Epithelial cell of esophagus (primary cell): ENCODE measurements around the gene NUP210.

ENCODE experiments used
- DNase-seq: peaks from one replicate; pipeline ENCODE4 v3.0.0; 2010; ENCODE audit warnings: low read depth
- H3K4me3 ChIP-seq: 2 replicates; pipeline ENCODE4 v1.5.1; 2011; ENCODE audit warnings: mild to moderate bottlenecking, low read length, control low read depth
- TF ChIP-seq, protein P1 (sequence below): IDR thresholded peaks from 2 replicates; pipeline ENCODE4 v1.5.1; 2011; ENCODE audit warnings: low read depth, mild to moderate bottlenecking, low read length, control low read depth, inconsistent platforms; ENCODE audit not compliant: insufficient read depth; ENCODE audit errors: missing control alignments

NUP210 gene

DNA sequence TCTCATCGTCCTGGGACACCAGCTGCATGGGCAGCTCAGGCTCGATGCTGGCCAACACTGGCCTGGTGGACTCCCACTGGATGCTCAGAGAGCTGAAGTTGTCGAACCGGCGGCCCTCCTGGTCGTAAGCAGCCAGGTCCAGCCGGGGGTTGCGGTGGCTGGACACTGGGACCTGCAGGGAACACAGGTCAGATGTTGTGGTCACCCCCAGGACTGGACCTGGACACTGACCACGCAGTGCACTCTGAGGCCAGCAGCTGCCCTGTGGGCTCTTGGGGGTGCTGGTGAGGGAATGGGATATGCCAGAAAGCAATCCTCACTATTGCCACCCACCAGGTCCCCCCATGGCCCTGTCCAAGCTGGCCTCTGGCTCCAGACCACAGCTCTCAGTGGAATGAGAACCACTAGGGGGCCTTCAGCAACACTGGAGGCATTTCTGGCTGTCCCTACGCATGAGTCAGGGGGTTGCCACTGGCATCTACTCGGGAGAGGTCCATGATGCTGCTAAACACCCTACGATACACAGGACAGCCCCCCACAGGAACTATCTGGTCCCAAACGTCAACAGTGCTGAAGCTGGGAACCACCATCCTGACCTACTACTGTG is 66.1 kb downstream of the NUP210 start:
- no peak for DNase-seq
- H3K4me3 ChIP-seq, result no peak overlapping the region
- TF ChIP-seq, protein P1, sequence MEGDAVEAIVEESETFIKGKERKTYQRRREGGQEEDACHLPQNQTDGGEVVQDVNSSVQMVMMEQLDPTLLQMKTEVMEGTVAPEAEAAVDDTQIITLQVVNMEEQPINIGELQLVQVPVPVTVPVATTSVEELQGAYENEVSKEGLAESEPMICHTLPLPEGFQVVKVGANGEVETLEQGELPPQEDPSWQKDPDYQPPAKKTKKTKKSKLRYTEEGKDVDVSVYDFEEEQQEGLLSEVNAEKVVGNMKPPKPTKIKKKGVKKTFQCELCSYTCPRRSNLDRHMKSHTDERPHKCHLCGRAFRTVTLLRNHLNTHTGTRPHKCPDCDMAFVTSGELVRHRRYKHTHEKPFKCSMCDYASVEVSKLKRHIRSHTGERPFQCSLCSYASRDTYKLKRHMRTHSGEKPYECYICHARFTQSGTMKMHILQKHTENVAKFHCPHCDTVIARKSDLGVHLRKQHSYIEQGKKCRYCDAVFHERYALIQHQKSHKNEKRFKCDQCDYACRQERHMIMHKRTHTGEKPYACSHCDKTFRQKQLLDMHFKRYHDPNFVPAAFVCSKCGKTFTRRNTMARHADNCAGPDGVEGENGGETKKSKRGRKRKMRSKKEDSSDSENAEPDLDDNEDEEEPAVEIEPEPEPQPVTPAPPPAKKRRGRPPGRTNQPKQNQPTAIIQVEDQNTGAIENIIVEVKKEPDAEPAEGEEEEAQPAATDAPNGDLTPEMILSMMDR, result no peak

DNA sequence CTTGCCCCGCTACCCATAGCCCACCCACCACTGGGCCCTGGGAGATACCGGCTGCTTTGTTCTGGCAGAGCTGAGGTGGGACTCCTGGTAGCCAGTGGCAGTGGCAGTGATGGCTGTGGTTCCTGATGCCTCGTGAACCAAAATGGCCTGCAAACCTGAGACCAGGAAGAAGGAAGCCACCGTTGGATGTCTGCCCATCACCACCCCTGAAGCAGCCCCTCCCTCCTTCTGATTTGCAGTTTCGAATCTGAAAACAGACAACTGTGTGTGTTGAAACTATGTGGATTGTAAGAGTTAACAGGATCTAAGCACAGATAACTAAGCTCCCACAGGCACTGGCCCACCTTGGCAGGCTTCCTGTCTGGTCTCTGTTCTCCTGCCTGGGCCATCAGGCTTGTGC is 66.6 kb downstream of the NUP210 start:
- TF ChIP-seq, protein P1, result no peak
- H3K4me3 ChIP-seq, result no peak overlapping the region
- DNase-seq, result no peak

DNA sequence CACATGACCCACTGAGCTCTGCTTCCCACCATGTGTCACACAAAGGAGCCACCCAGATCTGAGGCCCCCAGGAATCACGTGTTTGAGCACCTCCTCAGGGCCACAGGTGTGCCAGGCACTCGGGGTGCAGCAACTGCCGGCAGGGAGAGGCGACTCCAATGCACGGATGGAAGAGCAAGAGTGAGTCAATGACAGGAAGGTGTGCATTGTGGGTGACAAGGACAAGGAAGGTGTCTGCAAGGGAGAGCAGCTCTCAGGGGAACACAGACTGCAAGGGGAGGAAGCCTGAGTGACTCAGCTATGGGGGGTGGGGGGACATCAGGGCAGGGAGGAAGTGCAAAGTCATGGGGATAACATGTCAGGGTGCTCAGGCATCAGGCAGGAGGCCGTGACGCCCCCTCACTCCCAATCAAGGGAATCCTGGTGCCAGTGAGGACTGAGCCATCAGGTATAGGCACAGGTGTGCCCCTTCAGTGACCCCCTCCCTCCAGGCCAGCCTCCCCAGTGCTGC is 67.4 kb downstream of the NUP210 start:
- no peak overlapping the region for H3K4me3 ChIP-seq
- TF ChIP-seq, protein P1, result no peak
- no peak for DNase-seq

DNA sequence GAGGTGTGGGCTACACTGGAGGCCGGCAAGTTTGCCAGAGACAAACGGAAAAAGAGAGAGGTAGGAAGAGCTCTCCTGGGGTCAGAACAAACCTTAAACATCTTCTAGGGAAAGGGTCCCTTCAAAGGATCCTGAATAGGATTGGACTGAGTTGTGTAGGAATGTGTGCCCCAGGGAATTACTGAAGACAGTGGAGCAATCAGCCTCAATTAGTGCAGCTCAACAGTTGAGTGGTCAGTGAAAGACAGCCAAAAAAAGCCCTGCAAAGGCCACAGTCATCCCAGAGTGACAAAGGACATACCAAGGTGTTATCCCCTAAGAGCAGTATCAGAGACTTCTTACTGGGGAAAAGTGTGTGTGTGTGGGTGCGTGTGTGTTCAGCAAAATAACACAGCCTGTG is 70.3 kb downstream of the NUP210 start:
- H3K4me3 ChIP-seq, result no peak overlapping the region
- no peak for DNase-seq
- TF ChIP-seq, protein P1, result no peak

DNA sequence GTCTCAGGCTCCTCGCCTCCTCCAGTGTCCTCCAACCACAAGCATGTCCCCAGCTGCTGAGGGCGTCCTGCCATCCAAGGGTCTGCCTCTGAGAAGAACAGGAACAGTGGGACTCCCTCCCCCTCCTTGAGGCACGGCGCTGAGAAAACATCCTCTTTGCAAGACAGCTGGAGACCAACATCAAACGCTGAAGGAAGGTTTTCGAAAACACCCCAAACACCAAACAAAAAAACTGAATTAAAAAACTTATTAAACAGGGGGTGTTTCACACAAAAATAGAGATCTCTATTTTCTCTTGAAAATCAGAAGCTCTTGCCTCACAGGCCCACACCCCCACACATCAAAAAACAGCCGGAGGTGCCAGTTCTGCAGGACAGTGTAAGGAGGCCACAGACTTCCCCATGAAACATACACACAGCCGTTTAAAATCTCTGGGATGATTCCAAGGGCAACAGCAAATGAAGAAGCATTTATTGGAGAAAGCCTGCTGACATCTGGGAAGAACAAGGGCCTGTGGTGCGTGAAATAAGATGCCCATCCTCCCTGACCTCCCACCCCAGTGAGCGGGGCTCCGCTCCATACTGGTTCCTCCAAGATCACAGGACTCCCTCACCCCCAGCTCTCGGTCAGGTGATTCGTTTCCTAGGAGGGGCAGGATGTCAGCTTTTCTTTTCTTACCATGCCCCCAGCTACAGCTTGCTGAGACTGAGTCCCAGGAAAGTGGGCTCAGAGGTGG is 71.3 kb downstream of the NUP210 start:
- DNase-seq, result no peak
- H3K4me3 ChIP-seq, result no peak overlapping the region
- TF ChIP-seq, protein P1, result no peak

DNA sequence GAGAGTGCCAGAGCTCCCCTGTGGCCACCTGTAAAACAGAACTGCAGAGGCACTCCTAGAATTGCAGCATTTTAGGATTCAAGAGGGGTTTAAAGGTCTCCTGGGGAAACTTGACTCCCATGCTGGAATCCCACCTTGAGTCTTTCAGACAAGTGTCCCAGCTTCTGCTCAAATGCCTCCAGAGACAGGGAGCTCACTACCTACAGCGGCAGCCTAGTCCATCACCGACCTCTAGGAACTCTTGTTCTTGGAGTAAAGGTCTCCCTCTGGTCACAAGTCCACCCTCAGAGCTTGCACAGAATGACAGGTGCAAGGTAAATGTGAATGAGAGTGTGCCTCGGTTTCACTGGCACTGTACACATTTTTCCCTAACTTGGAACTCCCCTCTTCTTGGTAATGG is 72.0 kb downstream of the NUP210 start:
- TF ChIP-seq, protein P1, result no peak
- H3K4me3 ChIP-seq, result no peak overlapping the region
- DNase-seq, result no peak

DNA sequence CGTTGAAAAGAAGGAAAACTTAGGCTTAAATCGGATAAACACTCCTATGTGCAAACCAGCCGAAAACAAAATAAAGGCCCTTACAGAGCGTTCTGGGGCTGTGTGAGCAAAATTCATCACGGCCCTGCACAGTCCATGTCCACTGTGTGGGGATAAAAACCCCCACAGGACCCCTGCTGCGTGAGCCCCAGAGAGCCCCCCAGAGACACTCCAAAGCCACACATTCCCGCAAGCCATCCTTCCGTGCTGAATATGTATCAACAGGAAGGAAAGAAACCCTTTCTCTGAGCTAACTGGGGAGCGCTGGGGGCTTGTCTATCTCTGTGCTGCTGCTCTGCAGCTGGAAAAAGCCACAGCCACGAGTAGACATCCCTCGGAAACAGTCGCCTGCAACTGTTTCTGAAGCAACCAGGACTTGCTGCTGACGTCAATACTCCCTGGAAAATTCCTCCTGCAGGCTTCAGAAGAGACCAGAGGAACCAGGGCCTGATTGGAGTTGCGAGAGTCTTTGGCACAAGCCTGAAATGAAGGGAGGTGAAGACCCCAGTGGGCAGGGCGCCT is 72.7 kb downstream of the NUP210 start:
- TF ChIP-seq, protein P1, result no peak
- H3K4me3 ChIP-seq, result no peak overlapping the region
- no peak for DNase-seq
